H54 (cell line): ENCODE data around the gene SLC35F6.
"Not testable (repeated sequence)": the region's sequence is repeated elsewhere in the genome, so short reads cannot be mapped to it uniquely, and the experiment has no call there.

Experiments
- DNase-seq: peaks from one replicate; pipeline ENCODE4 v3.0.0; 2011; ENCODE audit warnings: low spot score, mixed read lengths; ENCODE audit not compliant: insufficient read length
- FAIRE-seq: peaks from 3 replicates; lab custom pipeline; 2011; peaks lifted over from hg19 to GRCh38; lab: Jason Lieb, UNC
- POLR2A ChIP-seq: IDR thresholded peaks from 2 replicates; pipeline ENCODE4 v1.6.1; 2011; ENCODE audit warnings: low read depth, mild to moderate bottlenecking, low read length

Gene SLC35F6

GRCh38 chr2:26772064-26773001, 8.2 kb downstream of the SLC35F6 start:
- no peak for FAIRE-seq
- TF ChIP-seq POLR2A = no peak
- DNase-seq = no peak

- TF ChIP-seq POLR2A = no peak
- FAIRE-seq (no peak), DNase-seq (no peak)
These were observed 12.2 kb downstream of the SLC35F6 start for GRCh38 chr2:26776195-26776800.

- no peak for TF ChIP-seq POLR2A
- no peak for DNase-seq
- FAIRE-seq = no peak
These were observed 14.0 kb downstream of the SLC35F6 start for GRCh38 chr2:26778098-26778497.

GRCh38 chr2:26778507-26778906, 14.4 kb downstream of the SLC35F6 start:
- no peak for TF ChIP-seq POLR2A
- no peak for DNase-seq
- FAIRE-seq = no peak

GRCh38 chr2:26780203-26780760, 16.2 kb downstream of the SLC35F6 start:
- FAIRE-seq (no peak), DNase-seq (no peak)
- no peak for TF ChIP-seq POLR2A

- FAIRE-seq (no peak), DNase-seq (no peak)
- no peak for TF ChIP-seq POLR2A
These were observed 19.0 kb downstream of the SLC35F6 start for GRCh38 chr2:26782876-26783704.

- no peak for TF ChIP-seq POLR2A
- no peak for DNase-seq
- FAIRE-seq = no peak
These were observed 20.6 kb downstream of the SLC35F6 start for GRCh38 chr2:26784570-26785234.

- DNase-seq (peak; percentile 98), FAIRE-seq (peak; percentile 89)
- TF ChIP-seq POLR2A = peak; percentile 66; the same call in 1 of the 2 replicates
These were observed 21.5 kb downstream of the SLC35F6 start, which contains the start of gene CENPA for GRCh38 chr2:26785431-26786206. Gene CENPA (plus strand): TSS chr2:26786056. CDS start chr2:26786197, 141 bp downstream.

GRCh38 chr2:26786207-26787028, 22.3 kb downstream of the SLC35F6 start:
- DNase-seq = no peak
- no peak for TF ChIP-seq POLR2A
- FAIRE-seq = no peak

- FAIRE-seq = no peak
- no peak for DNase-seq
- TF ChIP-seq POLR2A = no peak
These were observed 28.6 kb downstream of the SLC35F6 start for GRCh38 chr2:26792720-26793119.

- DNase-seq (no peak), FAIRE-seq (no peak)
- TF ChIP-seq POLR2A = no peak
These were observed 29.4 kb downstream of the SLC35F6 start for GRCh38 chr2:26793518-26793917.

- not testable (repeated sequence) for FAIRE-seq, DNase-seq
These were observed 31.1 kb downstream of the SLC35F6 start for GRCh38 chr2:26795135-26795534.
